HG02798 (cell line): Measurements from ENCODE around the gene CCDC92B.

ENCODE experiments used
- ATAC-seq: cut with Tn5 transposase; IDR thresholded peaks from one replicate; pipeline ENCODE4 v1.9.1; 2021; ENCODE audit warnings: mild to moderate bottlenecking; ENCODE audit not compliant: unreplicated experiment, poor library complexity

Gene CCDC92B

DNA sequence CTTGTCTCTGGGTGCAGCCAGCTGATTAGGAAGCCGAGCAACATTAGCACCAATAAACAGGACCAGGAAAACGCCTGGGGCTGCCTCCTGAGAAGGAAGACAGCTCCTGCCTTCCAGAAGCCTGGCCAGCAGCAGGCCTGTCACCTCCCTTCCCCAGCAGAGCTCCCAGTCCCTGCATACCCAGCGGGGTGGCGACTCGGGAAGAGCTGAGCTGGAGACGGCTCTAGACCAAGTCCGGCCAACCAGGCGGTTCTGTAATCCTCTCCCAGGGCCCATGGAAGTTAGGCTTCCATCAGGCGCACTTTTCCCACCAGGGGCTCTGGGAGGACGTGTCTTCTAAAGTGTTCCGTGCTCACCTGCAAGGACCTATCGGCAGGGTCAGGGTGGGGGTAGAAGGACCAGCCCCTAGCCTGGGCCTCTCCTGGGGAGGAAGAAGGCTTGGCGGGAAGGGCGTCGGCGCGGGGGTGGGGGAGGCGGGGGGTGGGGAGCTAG, 25.9 kb downstream of the CCDC92B start:
- no peak for ATAC-seq

- no peak for ATAC-seq
These were observed 26.8 kb downstream of the CCDC92B start for GRCh38 chr17:2722611-2723010.

GRCh38 chr17:2721603-2722002, 27.8 kb downstream of the CCDC92B start:
- no peak for ATAC-seq

DNA sequence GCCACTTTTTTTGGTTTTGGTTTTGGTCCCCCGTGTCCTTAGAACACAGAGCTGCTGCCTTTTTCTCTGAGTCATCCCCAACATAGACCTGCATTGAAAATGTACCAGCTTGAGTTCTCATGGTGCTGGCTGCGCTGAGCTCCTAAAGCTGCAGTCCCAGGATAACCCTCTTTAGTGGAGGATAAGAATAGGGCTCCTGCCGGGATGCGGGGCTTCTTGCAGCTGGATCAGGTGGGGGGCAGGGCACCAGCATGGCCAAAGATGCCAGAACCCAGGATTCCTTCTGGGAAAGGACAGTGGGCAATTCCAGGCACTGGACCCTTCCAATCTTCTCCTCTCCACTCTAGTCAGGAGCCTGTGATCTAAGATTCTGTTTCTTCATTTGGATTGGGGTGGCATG, 29.6 kb downstream of the CCDC92B start:
- ATAC-seq, result no peak

GRCh38 chr17:2718150-2718938, 31.1 kb downstream of the CCDC92B start:
- ATAC-seq, result no peak

DNA sequence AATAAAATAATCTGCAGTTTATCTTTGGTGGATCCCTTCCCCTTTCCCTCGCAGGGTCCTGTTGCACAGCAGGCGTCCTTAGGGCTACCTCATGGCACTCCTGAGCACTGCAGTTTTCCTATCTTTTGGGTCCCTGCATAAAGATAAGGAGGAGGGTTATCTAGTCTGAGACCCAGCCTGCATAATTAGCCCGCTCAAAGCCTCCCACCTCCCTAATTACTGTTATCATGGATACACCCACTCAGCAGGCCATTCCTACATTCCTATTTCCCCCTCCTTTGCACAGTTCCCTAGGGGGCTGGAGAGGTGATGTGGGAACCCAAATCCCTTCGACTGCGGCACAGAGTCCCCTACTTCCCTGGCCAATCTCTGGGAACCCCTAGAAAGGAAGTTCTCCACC, 32.8 kb downstream of the CCDC92B start:
- ATAC-seq, result no peak

- no peak for ATAC-seq
These were observed 35.6 kb downstream of the CCDC92B start for GRCh38 chr17:2713881-2714280.

DNA sequence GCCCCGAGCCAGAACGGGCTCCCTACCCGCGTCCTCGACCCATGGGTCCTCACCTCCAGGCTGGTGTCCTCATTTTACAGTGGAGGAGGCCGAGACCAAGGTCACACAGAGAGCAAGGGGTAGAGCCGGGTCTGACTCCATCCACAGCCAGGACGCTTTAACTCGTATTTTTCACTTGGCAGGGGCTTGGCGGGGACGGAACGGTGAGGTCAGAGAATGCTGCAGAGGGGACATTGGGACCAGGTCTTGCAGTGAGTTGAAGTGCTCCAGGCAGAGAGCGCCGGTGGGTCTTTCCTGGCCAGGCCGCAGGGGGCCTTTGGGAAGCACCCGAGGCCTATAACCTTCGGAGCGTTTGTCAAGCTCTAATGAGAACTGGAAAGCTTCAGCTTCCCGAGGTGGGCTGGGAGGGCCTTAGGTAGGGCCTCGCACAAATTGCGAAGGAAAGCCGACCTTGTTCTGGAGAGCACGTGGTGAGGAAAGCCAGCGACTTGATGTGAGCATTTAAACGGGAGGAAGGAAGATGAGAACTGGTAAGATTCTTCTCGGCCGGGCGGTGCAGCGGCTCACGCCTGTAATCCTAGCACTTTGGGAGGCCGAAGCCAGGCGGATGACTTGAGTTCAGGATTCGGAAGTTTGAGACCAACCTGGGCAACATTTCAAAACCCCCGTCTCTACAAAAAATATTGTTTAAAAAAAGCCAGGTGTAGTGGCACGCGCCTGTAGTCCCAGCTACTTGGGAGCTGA, 37.0 kb downstream of the CCDC92B start:
- no peak for ATAC-seq

GRCh38 chr17:2711608-2712299, 37.7 kb downstream of the CCDC92B start, which contains the start of gene CLUH:
Gene CLUH, minus strand, starts transcription at chr17:2711764. Its CDS starts 103 bp downstream, at chr17:2711661.
- peak; percentile 82 for ATAC-seq

DNA sequence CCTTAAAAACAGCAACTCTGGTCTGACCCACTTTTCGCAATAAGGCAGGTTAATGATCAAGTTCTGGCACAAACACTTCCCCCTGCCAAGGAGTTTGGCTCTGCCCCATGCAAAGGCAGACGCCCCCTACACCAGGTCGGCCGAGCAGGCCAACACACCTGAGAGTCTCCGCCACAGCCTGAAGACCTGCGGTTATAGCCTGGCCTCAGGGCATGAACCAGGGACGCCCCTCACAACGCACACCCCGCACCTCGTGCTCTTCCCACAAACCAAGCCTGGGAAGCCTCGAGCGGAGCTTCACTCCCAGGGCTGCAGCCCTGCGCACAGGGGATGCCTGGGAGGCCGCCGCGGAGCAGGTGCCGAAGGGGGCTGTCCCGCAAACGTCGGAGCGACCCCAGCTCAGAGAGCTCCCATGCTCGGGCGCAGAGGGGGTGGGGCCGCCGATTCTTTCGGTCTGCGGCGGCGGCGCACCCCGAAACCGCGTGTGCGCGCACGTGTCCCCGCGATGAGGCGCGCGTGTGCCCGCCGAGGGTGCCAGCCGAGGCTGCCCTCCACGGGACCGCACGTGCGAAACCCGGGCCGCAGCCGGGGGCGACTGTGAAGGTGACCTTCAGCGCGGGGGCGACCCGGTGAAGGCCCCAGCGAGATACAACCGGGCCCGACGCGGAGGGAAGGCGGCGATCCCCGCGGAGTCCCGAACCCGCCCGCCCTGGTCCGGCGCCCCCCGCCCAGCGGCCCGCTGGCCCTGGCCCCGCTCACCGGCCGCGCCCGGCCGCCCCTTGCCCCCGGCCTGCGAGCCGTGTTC, 38.4 kb downstream of the CCDC92B start:
- ATAC-seq, result peak; percentile 26

DNA sequence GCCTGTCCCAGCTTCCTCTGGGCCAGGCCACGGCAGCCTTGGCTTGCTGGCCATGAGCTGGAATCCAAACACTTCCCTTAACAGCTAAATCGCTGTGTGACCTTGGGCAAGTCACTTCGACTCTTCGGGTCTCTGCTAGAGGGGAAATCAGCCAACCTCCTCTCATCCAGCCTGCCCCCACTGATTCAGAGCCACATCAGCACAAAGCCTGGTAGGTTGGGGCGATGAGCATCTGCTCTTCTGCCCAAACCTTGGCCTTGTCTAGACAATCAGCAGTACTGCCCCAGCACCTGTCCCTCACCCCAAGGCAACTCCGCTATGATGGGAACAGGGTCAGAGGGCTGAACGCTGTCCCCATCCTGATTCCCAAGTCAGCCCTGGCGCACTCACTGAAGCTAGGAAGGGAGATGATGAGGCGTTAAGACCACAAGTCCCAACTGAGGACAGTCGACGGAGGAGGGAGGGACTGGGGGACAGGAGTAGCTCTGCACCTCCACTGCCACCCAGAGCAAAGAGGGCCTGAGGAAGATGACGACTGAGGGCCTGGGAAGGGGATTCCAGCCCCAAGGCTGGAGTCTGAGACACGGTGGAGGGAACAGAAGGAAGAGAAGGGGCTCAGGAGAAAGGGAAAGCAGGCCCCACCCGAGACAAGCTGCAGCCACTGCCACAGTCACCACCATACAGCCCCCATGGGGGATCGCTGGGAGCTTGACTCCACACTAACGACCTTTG, 39.2 kb downstream of the CCDC92B start:
- no peak for ATAC-seq

GRCh38 chr17:2709183-2709661, 40.2 kb downstream of the CCDC92B start:
- ATAC-seq, result peak; percentile 22

DNA sequence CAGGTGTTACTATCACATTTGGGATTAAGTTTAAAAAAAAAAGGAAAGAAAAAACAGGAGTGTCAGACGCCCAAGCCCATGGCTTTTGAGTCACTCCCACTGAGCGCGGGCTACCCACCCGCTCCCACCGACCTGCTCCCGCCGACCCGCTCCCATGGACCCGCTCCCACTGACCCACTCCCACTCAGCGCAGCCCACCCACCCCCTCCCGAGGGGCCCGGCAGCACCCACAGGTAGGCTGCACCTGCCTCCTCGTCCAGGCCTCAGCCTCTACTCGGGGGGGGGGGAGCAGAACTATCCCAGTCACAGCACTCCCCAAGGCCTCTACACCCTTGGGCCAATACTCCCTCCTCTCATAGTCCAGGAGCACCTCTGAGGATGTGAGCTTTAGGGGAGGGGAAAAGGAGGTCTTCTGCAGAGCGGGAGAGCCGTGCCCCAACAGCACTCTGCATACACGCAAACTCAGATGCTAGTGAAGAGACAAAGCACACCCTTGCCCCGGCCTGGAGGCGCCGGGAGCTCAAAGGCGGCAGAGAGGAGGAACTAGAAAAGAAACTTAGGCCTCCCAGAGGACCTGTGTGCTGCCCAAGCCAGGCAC, 40.8 kb downstream of the CCDC92B start:
- ATAC-seq, result no peak

- no peak for ATAC-seq
These were observed 41.5 kb downstream of the CCDC92B start for GRCh38 chr17:2707721-2708584.

GRCh38 chr17:2706911-2707510, 42.4 kb downstream of the CCDC92B start:
- no peak for ATAC-seq

DNA sequence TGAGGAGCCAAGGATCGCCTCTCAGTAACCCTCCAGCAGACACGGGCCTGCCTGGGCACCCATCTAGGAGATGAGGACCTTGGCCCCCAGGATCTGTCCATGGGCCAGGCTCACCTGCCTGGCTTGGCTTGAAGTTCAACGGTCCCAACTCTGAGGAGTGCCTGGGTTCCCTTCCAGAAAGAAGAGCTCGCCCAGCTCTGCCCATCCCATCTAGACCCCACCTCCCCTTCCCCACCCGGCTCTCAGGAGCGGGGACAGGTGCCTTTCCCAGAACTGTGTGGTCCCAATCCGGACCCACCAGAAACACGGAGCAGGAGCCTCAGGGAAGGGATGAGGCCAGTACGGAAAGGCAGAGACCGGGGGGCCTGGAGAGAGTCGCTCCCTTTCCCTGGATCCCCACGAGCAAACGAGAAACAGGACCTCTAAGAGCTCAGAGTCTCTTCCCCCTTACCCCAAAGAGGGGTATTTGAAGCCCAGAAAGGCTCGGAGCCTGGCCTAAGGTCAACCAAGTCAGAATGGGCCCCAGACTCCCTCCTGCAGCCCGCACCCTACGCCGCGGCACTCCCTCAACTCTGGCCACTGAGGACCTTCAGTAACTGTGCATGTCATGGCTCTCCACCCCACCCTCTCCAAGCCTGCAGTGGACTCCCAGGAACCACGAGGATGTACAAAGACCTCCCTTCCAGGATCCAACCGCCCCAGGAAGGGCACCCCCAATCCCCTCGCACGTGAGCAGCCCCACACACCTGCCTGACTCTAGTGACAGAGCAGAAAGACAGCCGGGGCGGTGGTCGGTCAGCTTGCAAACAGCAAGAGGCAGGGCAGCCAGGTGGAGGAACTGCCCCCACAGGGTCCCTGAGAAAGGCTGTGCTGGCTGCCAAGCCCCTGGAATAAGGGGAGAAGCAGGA, 43.3 kb downstream of the CCDC92B start:
- no peak for ATAC-seq

- no peak for ATAC-seq
These were observed 44.2 kb downstream of the CCDC92B start for GRCh38 chr17:2705263-2705662.
